HUES64 (cell line): ENCODE results near the gene EIF4B.

Experiments used
- H3K27ac ChIP-seq: 2 replicates; pipeline ENCODE4 v1.7.0; 2013; ENCODE audit warnings: low read depth, low read length, inconsistent platforms
- H3K27me3 ChIP-seq: 2 replicates; pipeline ENCODE4 v1.6.1; 2013; ENCODE audit warnings: mild to moderate bottlenecking, low read length; ENCODE audit not compliant: insufficient read depth
- H3K36me3 ChIP-seq: 2 replicates; pipeline ENCODE4 v1.6.1; 2013; ENCODE audit warnings: mild to moderate bottlenecking, low read length; ENCODE audit not compliant: insufficient read depth
- H3K4me1 ChIP-seq: 2 replicates; pipeline ENCODE4 v1.6.1; 2013; ENCODE audit warnings: mild to moderate bottlenecking, low read length, moderate library complexity; ENCODE audit not compliant: insufficient read depth
- H3K4me3 ChIP-seq: 2 replicates; pipeline ENCODE4 v1.5.1; 2013; ENCODE audit warnings: mild to moderate bottlenecking, low read length, moderate library complexity
- H3K9ac ChIP-seq: 2 replicates; pipeline ENCODE4 v1.6.1; 2013; ENCODE audit warnings: mild to moderate bottlenecking, low read depth, low read length
- H3K9me3 ChIP-seq: 2 replicates; pipeline ENCODE4 v1.6.1; 2013; ENCODE audit warnings: low read depth, low read length; ENCODE audit not compliant: insufficient read depth
- WGBS: fragments of 150-250, 120-280 bp; methylation state at CpG from one replicate; pipeline ENCODE4 v1.1.7; 2013; ENCODE audit warnings: missing lambda C conversion rate; 5-methylcytosine and 5-hydroxymethylcytosine counted together

Gene EIF4B

DNA sequence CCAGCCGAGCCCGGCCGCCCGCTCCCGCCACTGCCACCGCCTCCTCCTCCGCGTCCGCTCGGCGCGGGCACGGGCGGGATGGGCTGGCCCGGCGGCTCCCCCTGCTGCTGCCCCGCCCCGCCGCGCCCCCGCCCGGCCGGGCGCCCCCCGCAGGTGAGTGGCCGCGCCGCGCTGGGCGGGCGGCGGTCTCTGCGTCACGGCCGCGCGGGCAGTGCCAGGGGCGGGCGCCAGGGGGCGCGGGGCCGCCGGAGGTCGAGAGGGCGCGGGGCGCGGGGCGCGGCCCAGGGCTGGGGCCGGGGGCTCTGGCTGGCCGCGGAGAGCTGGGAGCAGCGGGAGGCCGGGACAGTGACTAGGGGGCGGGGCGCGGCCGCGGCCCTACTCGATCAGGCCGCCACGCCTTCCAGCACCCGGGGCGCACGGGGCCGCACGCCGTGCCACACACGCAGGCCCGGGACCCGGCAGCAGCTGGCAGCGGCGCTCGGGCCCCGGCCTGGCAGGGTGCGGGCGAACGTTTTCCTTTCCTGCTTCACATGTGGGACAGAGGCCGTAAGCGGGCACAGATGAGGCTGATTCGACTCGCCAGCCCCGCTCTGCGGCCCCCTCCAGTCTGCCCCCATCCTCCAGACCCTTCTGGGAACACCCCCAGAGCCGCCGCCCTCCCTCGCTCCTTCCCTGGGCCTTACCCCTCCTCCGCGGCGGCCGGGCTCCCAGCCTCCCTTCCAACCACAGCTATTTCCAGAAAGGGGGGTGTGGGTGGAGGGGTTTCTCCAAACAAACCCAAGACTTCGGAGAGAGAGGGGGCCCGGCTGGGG lies 41.2 kb downstream of the EIF4B start:
- H3K27me3 ChIP-seq, result peaks cover 23% of the 10 kb centered on the region
- H3K36me3 ChIP-seq, result peaks cover 4% of the 10 kb centered on the region; the same call in 1 of the 2 replicates
- peaks cover 54% of the 10 kb centered on the region for H3K4me1 ChIP-seq
- H3K4me3 ChIP-seq, result peak overlapping the region; percentile 65
- H3K9ac ChIP-seq, result peak overlapping the region; percentile 49; the same call in 1 of the 2 replicates
- H3K9me3 ChIP-seq, result no peaks in the 10 kb centered on the region
- H3K27ac ChIP-seq, result peak overlapping the region; percentile 81
- WGBS, result under 1% methylated on average over 90 of the region's 94 CpGs

DNA sequence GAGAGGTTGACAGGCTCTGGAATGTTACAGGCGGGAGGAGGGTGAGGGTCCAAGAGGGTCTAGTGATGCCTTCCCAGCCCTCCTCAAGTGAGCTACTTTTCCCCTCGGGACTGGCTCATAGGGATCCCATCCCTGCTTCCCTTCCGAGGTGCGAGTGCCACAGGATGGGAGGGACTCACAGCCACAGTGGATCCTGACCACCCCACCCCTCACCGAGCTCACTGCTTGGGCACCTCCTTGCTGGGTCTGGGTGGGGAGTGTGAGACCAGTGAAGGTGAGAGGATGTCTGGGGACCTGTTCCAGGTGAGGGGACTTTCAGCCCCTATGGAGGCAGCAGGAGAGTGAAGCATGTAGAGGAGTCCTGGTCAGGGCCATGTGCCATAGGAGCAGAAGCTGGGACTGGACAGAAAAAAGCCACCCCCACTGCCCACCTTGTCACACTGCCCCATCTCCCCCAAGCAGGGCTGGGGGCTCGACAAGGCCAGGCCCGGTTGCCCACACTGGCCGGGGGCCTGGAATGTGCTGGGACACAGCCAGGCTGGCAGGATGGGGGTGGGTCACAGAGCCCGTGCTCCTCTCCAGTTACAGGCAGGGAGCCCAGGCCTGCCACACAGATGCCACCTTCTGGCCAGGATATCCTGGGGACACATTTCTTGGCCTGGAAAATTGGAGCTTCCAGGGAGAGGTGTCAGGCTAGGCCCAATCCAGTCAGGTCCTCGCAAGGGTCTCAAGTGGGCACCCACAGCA lies 42.0 kb downstream of the EIF4B start:
- peaks cover 4% of the 10 kb centered on the region; the same call in 1 of the 2 replicates for H3K36me3 ChIP-seq
- H3K9ac ChIP-seq, result no peak overlapping the region
- peak overlapping the region; percentile 81; the same call in 1 of the 2 replicates for H3K27ac ChIP-seq
- H3K9me3 ChIP-seq, result no peaks in the 10 kb centered on the region
- peaks cover 23% of the 10 kb centered on the region for H3K27me3 ChIP-seq
- peaks cover 51% of the 10 kb centered on the region for H3K4me1 ChIP-seq
- H3K4me3 ChIP-seq, result peak overlapping the region; percentile 51
- 15% methylated on average over 7 of the region's 10 CpGs for WGBS

DNA sequence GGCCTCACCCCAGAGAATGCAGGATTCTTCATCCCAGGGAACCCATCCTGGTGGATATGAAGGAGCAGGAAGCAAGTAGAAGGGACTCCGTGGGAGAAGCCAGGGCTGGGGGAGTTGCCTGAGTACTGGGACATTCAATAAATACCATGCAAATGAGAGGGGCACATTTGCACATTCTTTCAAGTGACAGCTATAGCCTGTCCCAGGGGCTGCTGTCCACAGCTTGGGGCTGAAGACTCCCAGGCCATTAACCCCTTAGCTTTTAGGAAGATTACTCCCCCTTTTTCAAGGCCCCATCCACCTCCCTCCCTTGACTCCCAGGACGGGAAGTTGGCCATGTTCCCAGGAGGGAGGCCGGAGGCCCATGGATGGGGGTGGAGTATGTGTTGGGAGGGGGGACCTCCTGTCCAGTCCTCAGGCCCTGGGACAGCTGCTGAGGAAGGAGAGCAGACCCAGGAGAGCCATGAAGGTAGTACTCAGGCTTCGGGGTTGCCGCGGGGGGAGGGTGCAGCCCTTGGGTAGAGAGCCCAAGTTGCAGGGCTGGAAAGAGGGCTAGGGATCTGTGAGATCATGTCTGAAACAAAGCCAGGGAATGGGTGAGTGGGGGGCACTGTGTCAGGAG lies 42.6 kb downstream of the EIF4B start:
- peaks cover 52% of the 10 kb centered on the region for H3K4me1 ChIP-seq
- no peak overlapping the region; the same call in 1 of the 2 replicates for H3K9ac ChIP-seq
- 18% methylated on average over 6 of the region's 6 CpGs for WGBS
- H3K27ac ChIP-seq, result peak overlapping the region; percentile 81; the same call in 1 of the 2 replicates
- no peaks in the 10 kb centered on the region for H3K9me3 ChIP-seq
- H3K27me3 ChIP-seq, result peaks cover 21% of the 10 kb centered on the region
- peaks cover 4% of the 10 kb centered on the region; the same call in 1 of the 2 replicates for H3K36me3 ChIP-seq
- H3K4me3 ChIP-seq, result peak overlapping the region; percentile 41

DNA sequence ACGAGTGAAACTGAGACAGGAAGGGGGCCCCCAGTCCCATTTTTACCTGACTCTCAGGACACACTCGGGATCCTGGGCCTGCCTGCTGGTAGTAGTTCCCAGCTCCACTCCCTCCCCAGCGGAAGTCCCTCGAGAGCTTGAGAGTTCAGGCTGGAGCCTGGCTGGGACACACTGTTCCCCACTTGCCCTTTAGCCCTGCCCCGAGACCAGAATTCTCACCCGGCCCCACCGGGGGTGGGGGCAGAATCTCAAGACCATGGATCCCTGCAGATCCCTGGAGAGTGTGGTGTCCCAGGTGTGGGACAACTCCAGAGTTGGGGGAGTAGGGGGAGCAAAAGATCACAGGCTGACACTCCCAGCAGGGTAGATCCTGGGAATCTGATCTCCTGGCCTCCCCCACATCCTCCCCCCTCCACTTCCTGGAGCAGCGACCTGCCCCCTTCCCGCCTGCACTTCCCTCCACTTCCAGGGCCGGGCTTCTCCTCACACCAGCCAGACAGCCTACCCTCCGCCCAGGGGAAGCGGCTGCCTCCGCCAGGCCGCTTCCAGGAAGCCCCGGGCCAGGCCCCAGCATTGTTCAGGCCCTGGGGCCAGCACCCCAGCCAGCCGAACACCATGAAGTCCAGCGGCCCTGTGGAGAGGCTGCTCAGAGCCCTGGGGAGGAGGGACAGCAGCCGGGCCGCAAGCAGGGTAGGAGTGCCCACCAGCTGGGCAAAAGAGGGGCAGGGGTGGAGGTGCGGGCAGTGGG lies 43.5 kb downstream of the EIF4B start, which contains the start of gene TNS2:
TSS of gene TNS2 (plus strand) at position 495 of the 748 bp plus-strand sequence. CDS start at position 616, 121 bp downstream.
- Histone ChIP-seq H3K9ac (peak within 1 kb of the TSS; percentile 26; the same call in 1 of the 2 replicates), H3K36me3 (peaks cover 4% of the 10 kb centered on the region; the same call in 1 of the 2 replicates), H3K9me3 (no peaks in the 10 kb centered on the region), H3K27ac (peak within 1 kb of the TSS; percentile 79), H3K27me3 (peaks cover 13% of the 10 kb centered on the region), H3K4me3 (peak within 1 kb of the TSS; percentile 41), H3K4me1 (peaks cover 43% of the 10 kb centered on the region)
- whole genome bisulfite sequencing, result 7% methylated on average over 20 of the region's 20 CpGs

DNA sequence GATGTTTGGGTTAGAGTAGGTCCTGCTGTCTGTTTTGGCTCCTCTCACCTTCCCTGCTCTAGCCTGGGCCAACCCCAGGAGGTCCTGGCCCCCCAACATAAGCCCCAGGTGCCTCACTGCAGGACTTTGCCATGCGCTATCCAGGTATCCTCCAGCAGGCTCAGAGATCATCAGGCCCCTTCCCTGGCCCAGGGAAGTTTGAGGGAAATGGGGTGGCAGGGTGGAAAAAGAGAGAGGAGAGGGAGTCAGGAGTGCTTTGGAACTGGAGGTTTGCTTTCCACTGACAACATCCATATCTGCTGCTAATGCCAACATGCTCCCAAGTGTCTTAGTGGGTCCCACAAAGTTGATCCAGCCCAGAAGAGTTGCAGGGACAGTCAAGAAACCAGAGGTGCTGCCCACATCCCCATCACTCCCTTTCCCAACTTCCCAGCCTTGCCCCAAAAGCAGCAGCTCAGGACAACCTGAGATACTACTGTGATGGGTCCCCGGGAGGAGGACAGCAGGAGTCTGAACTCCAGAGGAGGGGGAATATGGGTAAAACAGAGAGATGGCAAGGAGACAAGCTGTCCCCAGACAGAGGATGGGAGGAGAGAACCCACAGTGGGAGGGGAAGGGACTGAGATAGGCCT lies 44.3 kb downstream of the EIF4B start:
- no peaks in the 10 kb centered on the region for H3K9me3 ChIP-seq
- H3K27ac ChIP-seq, result peak overlapping the region; percentile 79; the same call in 1 of the 2 replicates
- 74% methylated on average over 2 of the region's 2 CpGs for WGBS
- H3K36me3 ChIP-seq, result peaks cover 4% of the 10 kb centered on the region; the same call in 1 of the 2 replicates
- H3K9ac ChIP-seq, result peak overlapping the region; percentile 26; the same call in 1 of the 2 replicates
- H3K4me1 ChIP-seq, result peaks cover 39% of the 10 kb centered on the region
- peak overlapping the region; percentile 41 for H3K4me3 ChIP-seq
- peaks cover 5% of the 10 kb centered on the region for H3K27me3 ChIP-seq

DNA sequence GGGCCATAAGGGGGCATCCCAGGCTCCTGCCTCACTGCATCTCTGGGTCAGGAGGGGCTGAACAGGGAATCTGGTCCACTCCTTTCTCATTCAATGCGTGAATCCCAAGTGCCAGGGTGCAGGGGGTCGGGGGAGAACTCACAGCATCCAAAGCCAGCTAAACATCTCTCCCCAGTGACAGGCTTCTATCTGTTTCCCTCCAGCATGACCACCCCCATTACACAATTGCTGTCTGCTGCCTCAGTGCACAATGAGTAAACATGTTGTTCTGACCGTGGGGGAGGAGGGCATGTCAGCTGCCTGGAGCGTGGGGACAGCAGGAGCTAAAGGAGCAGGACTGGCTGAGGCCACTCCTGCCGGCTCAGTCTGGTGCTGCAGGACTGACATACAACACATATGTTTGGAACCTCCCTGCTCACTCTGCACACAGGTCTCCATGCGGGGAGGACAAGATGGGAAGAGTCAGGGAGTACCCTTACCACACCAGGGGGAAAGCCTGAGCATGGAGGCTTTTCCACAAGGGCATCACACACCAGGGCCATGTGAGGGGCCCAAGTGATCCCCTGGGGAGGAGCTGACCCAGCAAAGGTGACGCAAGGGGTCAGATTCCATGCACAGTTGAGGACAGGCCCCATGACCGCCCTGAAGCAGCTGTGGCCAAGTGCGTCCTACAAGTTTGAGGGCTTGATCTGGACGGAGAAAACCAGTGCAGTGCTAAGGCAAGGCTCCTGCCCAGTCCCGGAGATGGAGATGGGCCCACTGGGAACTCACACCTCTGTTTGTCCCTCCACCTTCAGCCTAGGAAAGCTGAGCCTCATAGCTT lies 45.0 kb downstream of the EIF4B start:
- peaks cover 39% of the 10 kb centered on the region for H3K4me1 ChIP-seq
- no peaks in the 10 kb centered on the region for H3K9me3 ChIP-seq
- no peak overlapping the region for H3K4me3 ChIP-seq
- H3K9ac ChIP-seq, result no peak overlapping the region
- H3K27ac ChIP-seq, result no peak overlapping the region
- WGBS, result 64% methylated on average over 10 of the region's 11 CpGs
- H3K27me3 ChIP-seq, result no peaks in the 10 kb centered on the region
- H3K36me3 ChIP-seq, result peaks cover 4% of the 10 kb centered on the region; the same call in 1 of the 2 replicates

DNA sequence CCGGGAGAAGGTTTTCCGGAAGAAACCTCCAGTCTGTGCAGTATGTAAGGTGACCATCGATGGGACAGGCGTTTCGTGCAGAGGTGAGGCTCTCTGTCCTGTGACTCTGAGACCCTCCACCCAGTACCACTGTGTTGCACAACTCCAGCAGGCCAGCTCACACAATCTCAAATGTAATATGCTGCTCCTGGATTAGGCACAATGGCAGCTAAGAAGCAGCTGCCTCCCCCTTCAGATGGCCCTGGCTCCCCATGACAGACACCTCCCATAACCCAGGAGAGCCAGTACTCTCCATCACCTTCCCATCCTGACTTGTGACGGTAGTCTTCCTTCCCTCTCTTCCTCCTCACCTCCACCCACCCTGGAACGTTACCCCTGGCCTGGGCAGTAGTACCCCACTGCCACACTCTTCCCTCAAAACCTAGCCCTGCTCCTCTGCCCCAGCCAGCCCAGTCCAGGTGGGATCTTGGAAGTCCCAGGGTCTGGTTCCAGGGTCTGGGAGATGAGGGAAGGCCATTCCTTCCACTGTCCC lies 45.7 kb downstream of the EIF4B start:
- H3K4me3 ChIP-seq, result no peak overlapping the region
- H3K36me3 ChIP-seq, result peaks cover 4% of the 10 kb centered on the region; the same call in 1 of the 2 replicates
- no peak overlapping the region for H3K27ac ChIP-seq
- 92% methylated on average over 7 of the region's 7 CpGs for WGBS
- H3K27me3 ChIP-seq, result peaks cover under 1% of the 10 kb centered on the region; the same call in 1 of the 2 replicates
- H3K9me3 ChIP-seq, result no peaks in the 10 kb centered on the region
- no peak overlapping the region for H3K9ac ChIP-seq
- peaks cover 39% of the 10 kb centered on the region for H3K4me1 ChIP-seq

DNA sequence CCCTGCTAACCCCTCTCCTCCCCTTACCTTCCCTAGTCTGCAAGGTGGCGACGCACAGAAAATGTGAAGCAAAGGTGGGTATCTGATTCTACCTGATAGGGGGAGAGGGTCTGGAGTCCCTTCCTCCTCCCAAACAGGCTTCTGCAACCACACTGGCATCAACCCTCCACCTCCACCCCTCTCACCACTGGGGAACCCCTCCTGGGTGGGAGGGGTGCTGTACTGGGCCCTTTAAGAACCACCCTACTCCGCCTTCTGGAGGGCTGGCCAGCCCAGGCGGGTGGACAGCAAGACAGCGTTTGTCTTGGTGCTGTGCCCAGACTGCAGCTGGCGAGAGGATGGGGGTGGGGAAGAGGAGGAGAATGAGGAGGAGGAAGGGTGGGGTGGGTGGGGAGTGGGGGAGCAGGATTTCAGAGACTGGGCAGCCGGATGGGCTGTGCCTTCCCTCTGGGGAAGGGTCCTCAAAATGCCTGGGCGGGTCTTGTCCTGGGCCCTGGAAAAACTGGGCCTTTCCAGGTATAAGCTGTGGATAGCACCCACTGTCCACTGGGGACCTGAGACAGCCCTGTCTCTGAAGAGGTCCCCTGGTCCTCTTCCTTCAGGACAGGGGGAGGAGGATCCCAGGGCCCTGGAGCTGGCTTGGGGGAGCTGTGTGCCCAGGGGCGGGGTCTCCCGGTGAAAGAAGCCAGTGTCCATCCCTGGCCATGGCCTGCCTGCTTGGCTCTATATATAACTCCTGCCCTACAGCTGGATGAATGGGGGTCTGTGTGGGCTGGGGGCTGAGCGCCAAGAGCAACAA lies 46.4 kb downstream of the EIF4B start:
- Histone ChIP-seq H3K4me3 (no peak overlapping the region), H3K9ac (no peak overlapping the region), H3K36me3 (peaks cover 4% of the 10 kb centered on the region; the same call in 1 of the 2 replicates), H3K9me3 (no peaks in the 10 kb centered on the region), H3K27me3 (peaks cover 3% of the 10 kb centered on the region), H3K4me1 (peaks cover 38% of the 10 kb centered on the region), H3K27ac (no peak overlapping the region)
- WGBS, result 90% methylated on average over 9 of the region's 11 CpGs
